HepG2 (cell line): Measurements from ENCODE around the gene LTK. TPM values are rescaled to one million over a fixed set of nuclear protein-coding genes. Genes with fewer than 3 reads are reported as not detected.

Source experiments
- POLR2AphosphoS2 ChIP-seq: IDR thresholded peaks from 2 replicates; pipeline ENCODE4 v1.6.1; 2011; ENCODE audit warnings: low read depth, low read length, improper control_type of control experiment
- PRMT3 ChIP-seq: sonication (generic); formaldehyde crosslinking; IDR thresholded peaks from 2 replicates; pipeline ENCODE4 v1.8.1; 2022; ENCODE audit warnings: low read depth, mild to moderate bottlenecking, moderate library complexity, missing genetic modification reagents, borderline replicate concordance
- SIX4 ChIP-seq: sonication (generic); formaldehyde crosslinking; IDR thresholded peaks from 2 replicates; pipeline ENCODE4 v1.4.0; 2020; ENCODE audit warnings: missing genetic modification reagents
- TCF7 ChIP-seq: sonication (generic); IDR thresholded peaks from 2 replicates; pipeline ENCODE4 v1.6.1; 2016; ENCODE audit warnings: antibody characterized with exemption, low read depth
- TSC22D2 ChIP-seq: sonication (generic); formaldehyde crosslinking; IDR thresholded peaks from 2 replicates; pipeline ENCODE4 v1.5.1; 2020; ENCODE audit warnings: missing genetic modification reagents, mild to moderate bottlenecking, borderline replicate concordance
- YEATS2 ChIP-seq: sonication (generic); formaldehyde crosslinking; IDR thresholded peaks from 2 replicates; pipeline ENCODE4 v1.4.0; 2020; ENCODE audit warnings: missing genetic modification reagents, borderline replicate concordance
- ZBTB14 ChIP-seq: sonication (generic); formaldehyde crosslinking; IDR thresholded peaks from 2 replicates; pipeline ENCODE4 v1.4.0; 2020; ENCODE audit warnings: missing genetic modification reagents
- ZNF407 ChIP-seq: sonication (generic); formaldehyde crosslinking; IDR thresholded peaks from one replicate; pipeline ENCODE4 v1.5.1; 2020; ENCODE audit warnings: mild to moderate bottlenecking, missing genetic modification reagents; ENCODE audit errors: not compliant biosample characterization
- ZNF629 ChIP-seq: sonication (generic); formaldehyde crosslinking; conservative IDR thresholded peaks from 2 replicates; pipeline ENCODE4 v1.5.0; 2020; ENCODE audit warnings: missing genetic modification reagents
- ZSCAN30 ChIP-seq: sonication (generic); formaldehyde crosslinking; IDR thresholded peaks from 2 replicates; pipeline ENCODE4 v1.5.0; 2020; ENCODE audit warnings: mild to moderate bottlenecking, missing genetic modification reagents
- polyA plus RNA-seq, 8 experiments: library from polyadenylated mRNA; depleted of rRNA in 3 of 8; stranded (reverse) in 7 of 8; unstranded in 1 of 8; fragments of >200 nt; fragmentation: Illumina TruSeq in 4 of 8; extraction: Trizol in 4 of 8; gene quantifications; 2 replicates each; pipeline versions ENCODE4 v1.2.1 to v1.2.3, GENCODE V29; 2011 to 2016; ENCODE audit warnings: low read depth in 4 of 8, missing spikeins in 1 of 8, mixed read lengths in 1 of 8; ENCODE audit not compliant: insufficient read depth in 1 of 8
- total RNA-seq, 5 experiments: library from RNA; depleted of rRNA; stranded (reverse); fragments of >200 nt; fragmentation: Illumina TruSeq; extraction: Trizol; gene quantifications; 2 replicates each; pipeline ENCODE4 v1.2.3, GENCODE V29; 2016; ENCODE audit warnings: low read depth in 1 of 5

The LTK gene
- total and polyA plus RNA-seq, 2 of the 13 experiments (the other 11 are each of a cell fraction or from before 2014, with no cell fraction given) = 0.01 TPM; not detected in 1

- TF ChIP-seq ZNF407 (CRISPR knock-in tag) (peak; percentile 78), SIX4 (CRISPR knock-in tag) (0 out of 2 replicates have a peak, but pooled peaks have one; percentile 17), POLR2AphosphoS2 (no peak), YEATS2 (CRISPR knock-in tag) (0 out of 2 replicates have a peak, but pooled peaks have one; percentile 67), PRMT3 (CRISPR knock-in tag) (peak; percentile 55; the same call in 1 of the 2 replicates), ZSCAN30 (peak; percentile 91), ZBTB14 (CRISPR knock-in tag) (peak; percentile 67; the same call in 1 of the 2 replicates), TSC22D2 (CRISPR knock-in tag) (0 out of 2 replicates have a peak, but pooled peaks have one; percentile 40), TCF7 (no peak), ZNF629 (peak; percentile 50)
These were observed 17.7 kb downstream of the LTK start (continued) for GRCh38 chr15:41495736-41496599.
